GM23248 (cell line): ENCODE data around the gene SPEF2. TPM values are rescaled to one million over a fixed set of nuclear protein-coding genes. Genes with fewer than 3 reads are reported as not detected.

Experiments
- DNase-seq: peaks from one replicate; pipeline ENCODE4 v3.0.0-alpha.2; 2015
- H2AFZ ChIP-seq: fragments of 200-600 bp; sonication (generic); 2 replicates; pipeline ENCODE4 v1.6.1; 2016; ENCODE audit warnings: antibody characterized with exemption
- H3F3A ChIP-seq: fragments of 200-600 bp; sonication (generic); 2 replicates; pipeline ENCODE4 v1.6.1; 2016; ENCODE audit warnings: mild to moderate bottlenecking, antibody characterized with exemption, mixed run types; ENCODE audit not compliant: insufficient read depth
- H3K27ac ChIP-seq: fragments of 200-600 bp; sonication (generic); 2 replicates; pipeline ENCODE4 v1.5.1; 2016; ENCODE audit warnings: mild to moderate bottlenecking
- H3K27me3 ChIP-seq: fragments of 200-600 bp; sonication (generic); replicated peaks from 2 replicates; pipeline ENCODE4 v1.6.1; 2016; ENCODE audit warnings: mild to moderate bottlenecking; ENCODE audit not compliant: insufficient read depth
- H3K36me3 ChIP-seq: fragments of 200-600 bp; sonication (generic); 2 replicates; pipeline ENCODE4 v1.6.1; 2016; ENCODE audit warnings: low read depth, mild to moderate bottlenecking
- H3K4me1 ChIP-seq: fragments of 200-600 bp; sonication (generic); 2 replicates; pipeline ENCODE4 v1.6.1; 2016; ENCODE audit warnings: mild to moderate bottlenecking; ENCODE audit not compliant: insufficient read depth
- H3K4me2 ChIP-seq: fragments of 200-600 bp; sonication (generic); one replicate; pipeline ENCODE4 v1.6.1; 2016; ENCODE audit warnings: mild to moderate bottlenecking; ENCODE audit not compliant: unreplicated experiment
- H3K4me3 ChIP-seq: fragments of 200-600 bp; sonication (generic); 2 replicates; pipeline ENCODE4 v1.5.1; 2016; ENCODE audit warnings: mild to moderate bottlenecking
- H3K79me2 ChIP-seq: fragments of 200-600 bp; sonication (generic); 2 replicates; pipeline ENCODE4 v1.6.1; 2016; ENCODE audit warnings: mild to moderate bottlenecking; ENCODE audit not compliant: insufficient read depth
- H3K9ac ChIP-seq: fragments of 200-600 bp; sonication (generic); 2 replicates; pipeline ENCODE4 v1.6.1; 2016; ENCODE audit warnings: mild to moderate bottlenecking
- H3K9me2 ChIP-seq: fragments of 200-600 bp; sonication (generic); 2 replicates; pipeline ENCODE4 v1.6.1; 2016; ENCODE audit warnings: mixed run types, mild to moderate bottlenecking, moderate library complexity; ENCODE audit not compliant: insufficient read depth
- H3K9me3 ChIP-seq: fragments of 200-600 bp; sonication (generic); one replicate; pipeline ENCODE4 v1.6.1; 2017; ENCODE audit warnings: low read depth
- H4K20me1 ChIP-seq: fragments of 200-600 bp; sonication (generic); 2 replicates; pipeline ENCODE4 v1.6.0; 2016; ENCODE audit not compliant: insufficient read depth
- EZH2 ChIP-seq: fragments of 200-600 bp; sonication (generic); IDR thresholded peaks from 2 replicates; pipeline ENCODE4 v1.6.1; 2018; ENCODE audit warnings: antibody characterized with exemption, mild to moderate bottlenecking; ENCODE audit not compliant: insufficient read depth, poor library complexity, severe bottlenecking
- EZH2phosphoT487 ChIP-seq: fragments of 200-600 bp; sonication (generic); IDR thresholded peaks from 2 replicates; pipeline ENCODE4 v1.6.1; 2018; ENCODE audit warnings: antibody characterized with exemption, moderate library complexity, mild to moderate bottlenecking, low read depth; ENCODE audit not compliant: insufficient read depth
- WGBS, 2 experiments: methylation state at CpG; one replicate each; pipeline ENCODE4 v1.1.6; 2015 to 2017; ENCODE audit warnings: low lambda C conversion rate in 2 of 2, low coverage in 1 of 2; ENCODE audit errors: missing lambda C conversion rate in 2 of 2; 5-methylcytosine and 5-hydroxymethylcytosine counted together
- in situ Hi-C: fragments of 300-500 bp; cut with MboI; formaldehyde crosslinking; loops from 2 replicates; pipeline ENCODE4 v1.15.0; 2020
- polyA plus RNA-seq: library from polyadenylated mRNA; unstranded; fragments of >200 nt; fragmentation: Nextera tagmentation; extraction: Ambion mirVana; gene quantifications from 2 replicates; pipeline ENCODE4 v1.2.1, GENCODE V29; 2016
- total RNA-seq: library from RNA; depleted of rRNA; stranded (reverse); fragments of >200 nt; shearing (Covaris generic); gene quantifications from 2 replicates; pipeline ENCODE4 v1.2.3, GENCODE V29; 2014

SPEF2 gene
- total and polyA plus RNA-seq, 2 experiments from 2014 or later = 5.3 to 6.7 TPM

- Histone ChIP-seq H3K36me3 (no peaks in the 10 kb centered on the region), H3K79me2 (no peaks in the 10 kb centered on the region), H3K9me2 (no peaks in the 10 kb centered on the region), H4K20me1 (no peaks in the 10 kb centered on the region), H3K4me3 (no peak overlapping the region), H3K9ac (no peak overlapping the region), H3K27me3 (no peaks in the 10 kb centered on the region), H2AFZ (no peak overlapping the region), H3F3A (no peaks in the 10 kb centered on the region), H3K4me2 (no peak overlapping the region), H3K9me3 (no peaks in the 10 kb centered on the region), H3K4me1 (peaks cover 9% of the 10 kb centered on the region), H3K27ac (0 out of 2 replicates have a peak overlapping the region, but pooled peaks have one; percentile 13)
- DNase-seq = no peak
- TF ChIP-seq EZH2 = no peak
- TF ChIP-seq EZH2phosphoT487 = no peak
- 90 to 100% methylated on average over 1 of the region's 1 CpG for WGBS, 2 experiments
- in situ Hi-C loops = loop anchor here (25.0 kb wide), 1 partner anchor 539 kb away; no protein-coding TSS in a partner anchor
These were observed 8.9 kb downstream of the SPEF2 start for GRCh38 chr5:35626553-35626952.

- H3K4me2 ChIP-seq = no peak overlapping the region
- in situ Hi-C loops = loop anchor here (25.0 kb wide), 1 partner anchor 547 kb away; no protein-coding TSS in a partner anchor
- no peak overlapping the region for H3K4me3 ChIP-seq
- no peak overlapping the region for H3K27ac ChIP-seq
- no peaks in the 10 kb centered on the region for H3F3A ChIP-seq
- no peaks in the 10 kb centered on the region for H3K9me3 ChIP-seq
- H4K20me1 ChIP-seq = no peaks in the 10 kb centered on the region
- no peak overlapping the region for H2AFZ ChIP-seq
- no peak for DNase-seq
- no peaks in the 10 kb centered on the region for H3K9me2 ChIP-seq
- H3K79me2 ChIP-seq = no peaks in the 10 kb centered on the region
- TF ChIP-seq EZH2 (no peak), EZH2phosphoT487 (no peak)
- no peak overlapping the region for H3K9ac ChIP-seq
- no peaks in the 10 kb centered on the region for H3K4me1 ChIP-seq
- H3K36me3 ChIP-seq = peaks cover 12% of the 10 kb centered on the region; the same call in 1 of the 2 replicates
- no peaks in the 10 kb centered on the region for H3K27me3 ChIP-seq
These were observed 16.7 kb downstream of the SPEF2 start for GRCh38 chr5:35634326-35634725.

- H3K27ac ChIP-seq = no peak overlapping the region
- H3K79me2 ChIP-seq = no peaks in the 10 kb centered on the region
- no peak overlapping the region for H3K4me3 ChIP-seq
- H3F3A ChIP-seq = no peaks in the 10 kb centered on the region
- 98% methylated on average over 4 of the region's 4 CpGs for WGBS, 2 experiments
- no peaks in the 10 kb centered on the region for H4K20me1 ChIP-seq
- no peaks in the 10 kb centered on the region for H3K4me1 ChIP-seq
- H3K9me2 ChIP-seq = no peaks in the 10 kb centered on the region
- H2AFZ ChIP-seq = no peak overlapping the region
- TF ChIP-seq EZH2 (no peak), EZH2phosphoT487 (no peak)
- H3K9ac ChIP-seq = no peak overlapping the region
- no peaks in the 10 kb centered on the region for H3K9me3 ChIP-seq
- no peak overlapping the region for H3K4me2 ChIP-seq
- H3K27me3 ChIP-seq = no peaks in the 10 kb centered on the region
- DNase-seq = no peak
- in situ Hi-C loops = loop anchor here (25.0 kb wide), 1 partner anchor 553 kb away; no protein-coding TSS in a partner anchor
- H3K36me3 ChIP-seq = no peaks in the 10 kb centered on the region
These were observed 23.0 kb downstream of the SPEF2 start for GRCh38 chr5:35640623-35641022.

GRCh38 chr5:35644543-35644942 is 26.9 kb downstream of the SPEF2 start:
- H3K79me2 ChIP-seq = no peaks in the 10 kb centered on the region
- WGBS, 2 experiments = 98 to 100% methylated on average over 3 of the region's 3 CpGs
- no peaks in the 10 kb centered on the region for H3K9me3 ChIP-seq
- H3F3A ChIP-seq = no peaks in the 10 kb centered on the region
- no peaks in the 10 kb centered on the region for H3K27me3 ChIP-seq
- H3K9me2 ChIP-seq = no peaks in the 10 kb centered on the region
- no peaks in the 10 kb centered on the region for H4K20me1 ChIP-seq
- no peaks in the 10 kb centered on the region for H3K36me3 ChIP-seq
- H3K27ac ChIP-seq = no peak overlapping the region
- H3K4me3 ChIP-seq = no peak overlapping the region
- in situ Hi-C loops = loop anchor here (25.0 kb wide), 1 partner anchor 557 kb away; no protein-coding TSS in a partner anchor
- no peak for TF ChIP-seq EZH2phosphoT487
- no peak for TF ChIP-seq EZH2
- no peaks in the 10 kb centered on the region for H3K4me1 ChIP-seq
- H2AFZ ChIP-seq = no peak overlapping the region
- no peak overlapping the region for H3K9ac ChIP-seq
- no peak for DNase-seq
- no peak overlapping the region for H3K4me2 ChIP-seq

GRCh38 chr5:35647128-35647527 is 29.5 kb downstream of the SPEF2 start:
- no peak overlapping the region for H3K9ac ChIP-seq
- no peaks in the 10 kb centered on the region for H3K9me2 ChIP-seq
- no peaks in the 10 kb centered on the region for H4K20me1 ChIP-seq
- no peak overlapping the region for H3K4me3 ChIP-seq
- no peak overlapping the region for H3K27ac ChIP-seq
- no peaks in the 10 kb centered on the region for H3K9me3 ChIP-seq
- no peak overlapping the region for H3K4me2 ChIP-seq
- H3F3A ChIP-seq = no peaks in the 10 kb centered on the region
- in situ Hi-C loops = loop anchor here (25.0 kb wide), 1 partner anchor 560 kb away; no protein-coding TSS in a partner anchor
- no peaks in the 10 kb centered on the region for H3K27me3 ChIP-seq
- TF ChIP-seq EZH2phosphoT487 = no peak
- TF ChIP-seq EZH2 = no peak
- 88 to 93% methylated on average over 1 of the region's 1 CpG for WGBS, 2 experiments
- H3K36me3 ChIP-seq = no peaks in the 10 kb centered on the region
- DNase-seq = no peak
- H3K79me2 ChIP-seq = no peaks in the 10 kb centered on the region
- H2AFZ ChIP-seq = no peak overlapping the region
- H3K4me1 ChIP-seq = no peaks in the 10 kb centered on the region
